CD14-positive monocyte (primary cell): ENCODE measurements around the gene TXNDC11. TPM values are rescaled to one million over a fixed set of nuclear protein-coding genes. Genes with fewer than 3 reads are reported as not detected.

Source experiments
- DNase-seq, 3 donors: peaks; one replicate each; pipeline ENCODE4 v3.0.0-alpha.2; 2011 to 2022
- H2AFZ ChIP-seq: 2 replicates; pipeline ENCODE4 v1.6.0; 2012; ENCODE audit warnings: mild to moderate bottlenecking, low read depth, low read length, inconsistent platforms; ENCODE audit not compliant: insufficient read depth, poor library complexity, severe bottlenecking
- H3K27ac ChIP-seq, 2 donors: 1 replicate in 1 of 2; 2 replicates in 1 of 2; pipeline ENCODE4 v1.5.1; 2012 to 2013; ENCODE audit warnings: low read length in 2 of 2, control low read depth in 1 of 2, inconsistent platforms in 1 of 2, low read depth in 1 of 2, mild to moderate bottlenecking in 1 of 2
- H3K27me3 ChIP-seq, 2 donors: one replicate each; pipeline versions ENCODE4 v1.6.0 to v1.6.1; 2011 to 2013; ENCODE audit warnings: low read length in 2 of 2; ENCODE audit not compliant: control insufficient read depth in 2 of 2, insufficient read depth in 2 of 2
- H3K36me3 ChIP-seq, 2 donors: replicated peaks in 1 of 2; 1 replicate in 1 of 2; 2 replicates in 1 of 2; pipeline versions ENCODE4 v1.5.1 to v1.6.1; 2012 to 2013; ENCODE audit warnings: low read length in 2 of 2, control low read depth in 1 of 2, inconsistent platforms in 1 of 2, mild to moderate bottlenecking in 1 of 2; ENCODE audit not compliant: insufficient read depth in 2 of 2, control insufficient read depth in 1 of 2
- H3K4me1 ChIP-seq, 2 donors: 1 replicate in 1 of 2; 2 replicates in 1 of 2; pipeline versions ENCODE4 v1.5.1 to v1.6.1; 2012 to 2013; ENCODE audit warnings: low read length in 2 of 2, control low read depth in 1 of 2, inconsistent platforms in 1 of 2, mild to moderate bottlenecking in 1 of 2, moderate library complexity in 1 of 2; ENCODE audit not compliant: insufficient read depth in 2 of 2, control insufficient read depth in 1 of 2
- H3K4me2 ChIP-seq: replicated peaks from 2 replicates; pipeline ENCODE3; 2012; ENCODE audit warnings: low read length, moderate library complexity, mild to moderate bottlenecking; ENCODE audit not compliant: poor library complexity, severe bottlenecking; ENCODE audit errors: extremely low read depth
- H3K4me3 ChIP-seq, 3 experiments: fragments of 200-600 bp in 1 of 3; sonication (generic) in 1 of 3; replicated peaks in 1 of 3; 1 replicate in 2 of 3; 2 replicates in 1 of 3; pipeline ENCODE4 v1.5.1; 2011 to 2013; ENCODE audit warnings: low read length in 3 of 3, mild to moderate bottlenecking in 3 of 3, control low read depth in 2 of 3, low read depth in 2 of 3, inconsistent platforms in 1 of 3, moderate library complexity in 1 of 3
- H3K79me2 ChIP-seq: 2 replicates; pipeline ENCODE4 v1.6.0; 2012; ENCODE audit warnings: mild to moderate bottlenecking, control low read depth, inconsistent platforms, low read length, moderate library complexity; ENCODE audit not compliant: insufficient read depth
- H3K9ac ChIP-seq: 2 replicates; pipeline ENCODE4 v1.6.0; 2017; ENCODE audit warnings: low read length, mild to moderate bottlenecking; ENCODE audit not compliant: insufficient read depth, poor library complexity, severe bottlenecking
- H3K9me3 ChIP-seq, 2 donors: replicated peaks in 1 of 2; 1 replicate in 1 of 2; 2 replicates in 1 of 2; pipeline versions ENCODE4 v1.5.1 to v1.6.1; 2012 to 2013; ENCODE audit warnings: low read length in 2 of 2, control low read depth in 1 of 2; ENCODE audit not compliant: control insufficient read depth in 1 of 2, insufficient read depth in 1 of 2
- H4K20me1 ChIP-seq: 2 replicates; pipeline ENCODE4 v1.6.0; 2012; ENCODE audit warnings: mild to moderate bottlenecking, low read length, control low read depth, moderate library complexity; ENCODE audit not compliant: insufficient read depth
- H3K27ac Mint-ChIP-seq, 7 donors: one replicate each; pipeline ENCODE4 v1.8.0; 2020; ENCODE audit warnings: mild to moderate bottlenecking in 7 of 7, mixed read lengths in 7 of 7, moderate library complexity in 6 of 7, inconsistent platforms in 2 of 7
- H3K27me3 Mint-ChIP-seq, 3 donors: one replicate each; pipeline ENCODE4 v1.8.0; 2021 to 2022; ENCODE audit warnings: low read depth in 3 of 3, mild to moderate bottlenecking in 3 of 3, mixed read lengths in 3 of 3, moderate library complexity in 3 of 3, inconsistent platforms in 1 of 3
- H3K36me3 Mint-ChIP-seq, 2 donors: one replicate each; pipeline ENCODE4 v1.8.0; 2020; ENCODE audit warnings: mixed read lengths in 2 of 2, inconsistent platforms in 1 of 2, mild to moderate bottlenecking in 1 of 2
- H3K4me1 Mint-ChIP-seq: one replicate; pipeline ENCODE4 v1.8.0; 2020; ENCODE audit warnings: mild to moderate bottlenecking, mixed read lengths
- H3K4me3 Mint-ChIP-seq, 2 donors: one replicate each; pipeline ENCODE4 v1.8.0; 2020; ENCODE audit warnings: mild to moderate bottlenecking in 2 of 2, mixed read lengths in 2 of 2, moderate library complexity in 1 of 2
- H3K9me3 Mint-ChIP-seq, 7 donors: one replicate each; pipeline ENCODE4 v1.8.0; 2020 to 2022; ENCODE audit warnings: mixed read lengths in 7 of 7, mild to moderate bottlenecking in 6 of 7, moderate library complexity in 6 of 7, inconsistent platforms in 2 of 7
- WGBS: methylation state at CpG from one replicate; pipeline ENCODE4 v1.1.5; 2013; ENCODE audit warnings: missing lambda C conversion rate; ENCODE audit not compliant: insufficient coverage; 5-methylcytosine and 5-hydroxymethylcytosine counted together
- intact Hi-C, 2 donors: fragments of 100-400 bp; cut with micrococcal nuclease; formaldehyde crosslinking; loops; one replicate each; pipeline versions ENCODE4 v1.15.0 to v1.15.1; 2023
- polyA plus RNA-seq, 3 donors: library from polyadenylated mRNA; depleted of rRNA in 1 of 3; unstranded in 2 of 3; stranded (reverse) in 1 of 3; fragments of 300-500 nt in 2 of 3; fragments of >200 nt in 1 of 3; fragmentation: Illumina TruSeq in 2 of 3; gene quantifications; 1 replicate in 2 of 3; 2 replicates in 1 of 3; pipeline ENCODE4 v1.2.3, GENCODE V29; 2012 to 2021
- TF ChIP-seq, protein P1 (sequence below): fragments of 200-600 bp; IDR thresholded peaks from one replicate; pipeline ENCODE4 v1.8.0; 2022; ENCODE audit warnings: antibody characterized with exemption, mild to moderate bottlenecking

The TXNDC11 gene
- polyA plus RNA-seq, 3 donors: 32.9 to 60.0 (median 40.6) TPM

DNA sequence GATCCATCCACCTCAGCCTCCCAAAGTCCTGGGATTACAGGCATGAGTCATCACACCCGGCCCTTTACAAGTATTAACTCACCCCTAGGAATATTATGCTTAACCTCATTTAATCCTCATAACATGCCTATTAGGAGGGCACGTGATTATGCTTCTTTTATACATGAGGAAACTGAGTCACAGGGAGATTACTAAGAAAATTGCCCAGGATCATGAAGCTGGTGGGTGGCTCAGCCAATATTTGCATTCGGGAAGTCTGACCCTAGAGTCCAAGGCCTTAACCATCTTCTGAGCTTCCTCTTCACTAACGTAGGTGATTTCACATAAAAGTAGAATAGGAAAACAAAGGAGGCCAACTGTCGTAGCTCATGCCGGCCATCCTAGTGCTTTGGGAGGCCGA is 93.4 kb downstream of the TXNDC11 start:
- Histone ChIP-seq H3K27me3 (no peaks in the 10 kb centered on the region), H3K4me3 (no peak overlapping the region), H3K4me1 (no peaks in the 10 kb centered on the region), H3K27ac (no peak overlapping the region), H3K9me3 (no peaks in the 10 kb centered on the region), H3K36me3 (no peaks in the 10 kb centered on the region), H2AFZ (no peak overlapping the region), H4K20me1 (no peaks in the 10 kb centered on the region), H3K79me2 (no peaks in the 10 kb centered on the region), H3K9ac (no peak overlapping the region), H3K4me2 (no peak overlapping the region)
- Mint-ChIP-seq H3K36me3 (no peaks in the 10 kb centered on the region), H3K27me3 (peaks cover 4 to 17% (median 11%) of the 10 kb centered on the region in 3 donors), H3K4me3 (no peak overlapping the region), H3K4me1 (peaks cover 11% of the 10 kb centered on the region), H3K9me3 (peaks cover 0 to 2% (median 0%) of the 10 kb centered on the region in 7 donors), H3K27ac (no peak overlapping the region)
- DNase-seq: no peak
- intact Hi-C loops: no loop called here
- WGBS: 100% methylated on average over 1 of the region's 7 CpGs
- TF ChIP-seq, protein P1, sequence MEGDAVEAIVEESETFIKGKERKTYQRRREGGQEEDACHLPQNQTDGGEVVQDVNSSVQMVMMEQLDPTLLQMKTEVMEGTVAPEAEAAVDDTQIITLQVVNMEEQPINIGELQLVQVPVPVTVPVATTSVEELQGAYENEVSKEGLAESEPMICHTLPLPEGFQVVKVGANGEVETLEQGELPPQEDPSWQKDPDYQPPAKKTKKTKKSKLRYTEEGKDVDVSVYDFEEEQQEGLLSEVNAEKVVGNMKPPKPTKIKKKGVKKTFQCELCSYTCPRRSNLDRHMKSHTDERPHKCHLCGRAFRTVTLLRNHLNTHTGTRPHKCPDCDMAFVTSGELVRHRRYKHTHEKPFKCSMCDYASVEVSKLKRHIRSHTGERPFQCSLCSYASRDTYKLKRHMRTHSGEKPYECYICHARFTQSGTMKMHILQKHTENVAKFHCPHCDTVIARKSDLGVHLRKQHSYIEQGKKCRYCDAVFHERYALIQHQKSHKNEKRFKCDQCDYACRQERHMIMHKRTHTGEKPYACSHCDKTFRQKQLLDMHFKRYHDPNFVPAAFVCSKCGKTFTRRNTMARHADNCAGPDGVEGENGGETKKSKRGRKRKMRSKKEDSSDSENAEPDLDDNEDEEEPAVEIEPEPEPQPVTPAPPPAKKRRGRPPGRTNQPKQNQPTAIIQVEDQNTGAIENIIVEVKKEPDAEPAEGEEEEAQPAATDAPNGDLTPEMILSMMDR: no peak

DNA sequence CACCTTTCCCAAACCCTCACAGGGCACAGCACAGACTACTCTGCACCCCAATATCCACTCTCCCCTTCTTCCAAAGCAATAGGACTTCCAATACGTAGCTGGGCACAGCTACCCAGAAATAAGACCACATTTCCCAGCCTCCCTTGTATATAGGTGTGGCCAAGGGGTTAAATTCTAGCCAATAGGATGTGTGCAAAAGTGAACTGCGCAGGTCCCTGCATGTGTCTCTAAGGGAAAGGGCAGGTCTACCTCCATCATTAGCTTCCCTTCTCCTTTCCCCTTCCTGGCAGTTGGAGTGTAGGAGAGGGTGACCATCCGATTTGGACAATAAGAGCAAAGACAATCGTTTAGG is 99.9 kb downstream of the TXNDC11 start:
- Histone ChIP-seq H3K79me2 (no peaks in the 10 kb centered on the region), H3K4me2 (no peak overlapping the region), H3K4me3 (no peak overlapping the region), H3K27ac (no peak overlapping the region), H2AFZ (no peak overlapping the region), H3K4me1 (peaks cover 26 to 30% of the 10 kb centered on the region in 2 donors), H3K9ac (no peak overlapping the region), H3K36me3 (no peaks in the 10 kb centered on the region), H4K20me1 (no peaks in the 10 kb centered on the region), H3K27me3 (no peaks in the 10 kb centered on the region), H3K9me3 (no peaks in the 10 kb centered on the region)
- Mint-ChIP-seq H3K36me3 (peaks cover 0 to 2% of the 10 kb centered on the region in 2 donors), H3K27ac (no peak overlapping the region), H3K9me3 (peaks cover 0 to 5% (median 0%) of the 10 kb centered on the region in 7 donors), H3K4me1 (peaks cover 37% of the 10 kb centered on the region), H3K4me3 (no peak overlapping the region), H3K27me3 (peaks cover 4 to 9% (median 6%) of the 10 kb centered on the region in 3 donors)
- TF ChIP-seq, protein P1: no peak
- DNase-seq: no peak
- intact Hi-C loops: loop anchor here (5.0 kb wide), 3 partner anchors 45 to 235 kb away; no protein-coding TSS in a partner anchor
- WGBS: 29% methylated on average over 1 of the region's 4 CpGs
